ENCODE data around the gene RPTOR.

Gene RPTOR

DNA sequence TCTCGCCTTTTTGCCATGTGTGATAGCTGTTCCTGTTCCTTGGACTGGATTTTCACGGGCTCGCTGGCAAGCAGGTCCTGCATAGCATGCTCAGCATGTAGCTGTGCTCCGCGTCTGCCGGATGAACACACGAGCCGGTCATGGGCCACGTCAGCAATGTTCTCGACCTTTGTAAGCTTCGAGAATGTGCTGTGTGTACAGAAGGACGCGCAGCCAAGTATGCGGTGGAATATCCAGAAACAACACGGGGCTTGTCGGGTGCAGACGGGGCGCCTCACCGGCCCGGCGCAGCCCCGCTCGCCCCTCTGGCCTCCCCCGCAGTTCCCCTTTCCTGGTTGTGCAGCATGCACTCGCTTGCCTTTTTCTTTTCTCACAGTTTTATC lies 42.2 kb downstream of the RPTOR start:
- peak; percentile 81 for DNase-seq (ENCODE audit: low read depth, low spot score)

DNA sequence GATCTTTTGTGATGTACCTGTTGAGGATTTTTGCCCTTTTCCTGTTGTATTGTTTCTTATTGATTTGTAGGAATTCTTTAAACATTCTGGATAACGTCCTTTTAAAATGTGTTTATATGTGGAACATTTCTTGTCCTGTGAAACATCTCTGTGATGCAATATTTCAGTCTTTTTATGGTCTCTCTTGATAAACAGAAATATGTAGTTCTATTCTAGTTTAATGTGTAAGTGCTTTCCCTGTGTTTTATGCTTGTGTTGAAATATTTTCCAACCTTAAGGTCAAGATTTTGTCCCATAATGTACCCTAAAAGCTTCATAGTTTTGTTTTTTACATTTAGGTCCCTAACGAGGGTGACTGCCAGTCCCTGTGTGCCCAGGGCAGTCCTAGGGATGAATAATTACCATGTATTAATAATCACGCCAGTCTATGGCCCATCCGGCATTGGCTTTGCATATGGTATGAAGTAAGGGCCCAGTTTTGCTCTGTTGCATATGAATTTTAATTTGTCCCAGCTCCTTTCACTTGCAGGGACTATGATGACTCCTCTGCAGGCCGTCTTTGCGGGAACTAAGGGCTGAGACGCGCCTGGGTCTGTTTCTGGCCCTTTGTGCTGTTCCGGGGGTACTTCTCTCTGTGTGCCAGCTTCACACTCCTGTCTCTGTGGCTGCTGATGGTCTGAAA lies 44.2 kb downstream of the RPTOR start:
- no peak for DNase-seq (ENCODE audit: low read depth, low spot score)

DNA sequence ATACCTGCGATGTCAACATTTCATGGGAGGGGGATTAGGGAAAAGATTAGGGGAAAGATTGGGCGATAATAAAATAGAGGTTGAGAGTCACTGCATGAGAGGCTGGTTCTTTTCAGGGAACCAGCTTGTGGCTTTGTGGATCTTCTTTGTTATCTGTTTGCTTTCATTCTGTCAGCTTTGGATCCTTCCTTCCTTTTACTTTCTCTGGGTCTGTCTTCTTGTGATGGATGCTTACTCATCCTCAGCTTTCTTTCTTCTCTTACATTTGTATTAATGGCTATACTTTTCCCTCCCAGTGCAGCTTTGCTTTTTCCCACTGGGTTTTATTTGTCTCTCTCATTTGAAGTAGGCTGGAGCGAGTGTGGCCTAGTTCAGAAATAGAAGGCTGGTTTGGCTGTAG lies 47.1 kb downstream of the RPTOR start:
- no peak for DNase-seq (ENCODE audit: low read depth, low spot score)

DNA sequence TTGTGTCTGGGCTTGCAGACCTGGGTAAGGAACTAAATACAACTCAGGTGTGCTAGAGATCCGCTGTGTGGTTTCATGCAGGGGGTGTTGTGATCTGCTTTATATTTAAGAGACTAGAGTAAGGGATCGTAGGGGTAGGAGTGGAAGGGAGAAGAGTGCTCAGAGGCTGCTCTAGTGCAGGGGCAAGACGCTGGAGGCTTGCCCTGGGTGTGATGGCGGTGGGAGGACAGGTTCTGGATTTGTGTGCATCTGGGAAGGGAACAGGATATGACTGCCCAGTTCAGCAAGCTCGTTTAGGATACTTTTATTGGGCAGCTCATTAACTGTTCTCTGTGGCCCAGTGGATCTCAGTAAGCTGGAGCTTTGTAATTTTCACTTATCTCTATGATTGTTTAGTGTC lies 47.6 kb downstream of the RPTOR start:
- no peak for DNase-seq (ENCODE audit: low read depth, low spot score)

DNA sequence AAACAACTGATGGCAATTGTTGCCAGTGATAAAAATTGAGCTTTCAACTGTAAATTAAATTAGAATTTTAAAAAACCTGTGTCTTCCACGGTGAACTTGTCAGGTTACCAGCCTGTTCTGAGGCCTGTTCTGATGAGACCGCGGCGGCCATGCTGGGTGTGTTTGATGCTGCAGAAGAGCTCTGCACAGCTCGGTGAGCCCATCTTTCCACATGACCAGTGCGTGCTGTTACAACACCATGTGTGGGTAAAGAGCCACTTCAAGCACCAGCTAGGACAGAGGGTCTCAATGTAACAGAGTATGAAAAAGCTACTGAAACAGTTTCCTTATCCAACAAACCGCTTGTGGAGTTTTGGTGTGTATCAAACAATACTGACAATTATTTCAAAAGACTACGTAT lies 48.5 kb downstream of the RPTOR start:
- DNase-seq (ENCODE audit: low read depth, low spot score): no peak

DNA sequence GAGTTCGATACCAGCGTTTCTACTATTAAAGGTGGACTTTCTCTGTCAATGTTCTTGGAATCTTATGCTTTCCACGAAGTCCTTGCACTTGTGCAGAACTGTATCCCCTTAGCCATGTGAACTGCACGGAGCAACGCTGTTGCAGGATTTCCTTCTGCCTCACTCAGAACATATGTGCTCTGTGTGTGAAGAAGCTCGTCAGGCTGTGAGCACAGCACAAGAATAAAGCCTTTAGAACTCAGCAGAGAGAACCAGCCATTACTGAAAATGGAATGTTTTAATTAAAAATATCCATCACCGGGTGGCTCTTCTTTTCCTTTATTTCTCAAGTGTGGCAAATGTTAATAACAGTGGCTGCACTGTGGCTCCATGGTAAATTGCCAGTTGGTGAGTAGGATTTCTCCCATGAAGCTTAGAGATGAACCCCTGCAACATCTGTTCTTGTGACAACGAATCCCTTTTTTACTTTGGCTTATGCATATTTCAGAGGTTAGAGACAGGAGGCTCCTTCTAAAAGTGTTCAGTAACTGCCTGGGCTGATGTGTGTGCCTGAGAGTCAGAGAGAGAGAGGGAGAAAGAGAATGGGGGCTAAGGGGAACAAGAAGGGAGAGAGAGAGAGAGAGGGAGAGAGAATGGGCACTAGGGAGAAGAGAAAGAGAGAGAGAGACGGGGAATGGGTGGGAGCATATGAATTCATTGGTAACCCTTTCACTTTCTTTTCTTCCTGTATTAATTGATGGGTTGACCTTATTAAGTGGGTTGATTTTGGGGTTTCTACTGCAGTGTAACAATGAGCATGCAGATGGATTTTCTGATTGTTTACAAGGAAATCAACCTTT lies 50.0 kb downstream of the RPTOR start:
- DNase-seq (ENCODE audit: low read depth, low spot score): no peak

DNA sequence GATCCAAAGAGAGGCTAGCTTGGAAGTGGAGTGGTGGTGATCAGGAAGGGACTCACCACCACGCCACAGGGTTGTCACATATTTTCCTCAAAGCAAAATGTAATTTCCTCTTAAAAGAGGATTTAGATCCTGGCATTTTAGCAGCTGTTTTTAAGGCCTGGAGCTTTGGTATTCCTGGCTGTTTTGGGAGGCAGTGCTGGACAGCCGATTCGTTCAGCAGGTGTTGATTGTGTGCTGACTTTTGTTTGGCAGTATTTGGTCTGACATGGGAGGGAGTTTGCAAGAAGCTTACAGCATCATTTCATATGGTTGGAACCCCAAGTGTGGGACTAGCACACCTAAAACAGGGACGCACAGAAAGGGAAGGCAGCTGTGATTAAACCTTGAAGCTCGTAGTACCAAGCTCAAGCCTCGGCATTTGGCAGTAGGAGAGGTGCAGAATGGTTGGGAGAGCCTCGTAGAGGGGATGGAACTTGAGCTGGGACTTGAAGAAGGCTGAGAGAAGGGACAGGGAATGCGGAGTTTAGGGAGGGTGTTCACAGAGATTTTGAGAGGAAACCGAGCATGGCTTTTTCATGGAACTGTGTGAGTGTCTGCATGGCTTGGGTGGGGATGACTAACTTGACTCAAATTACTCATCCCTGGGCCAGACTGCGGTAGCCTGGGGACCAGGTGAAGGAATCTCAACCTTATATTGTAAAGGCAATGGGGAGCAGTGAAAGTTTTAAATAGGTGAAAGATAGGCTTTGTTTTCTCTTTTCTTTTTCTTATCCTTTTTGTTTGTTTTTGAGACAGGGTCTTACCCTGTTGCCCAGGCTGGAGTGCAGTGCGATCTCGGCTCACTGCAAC lies 52.3 kb downstream of the RPTOR start:
- no peak for DNase-seq (ENCODE audit: low read depth, low spot score)

DNA sequence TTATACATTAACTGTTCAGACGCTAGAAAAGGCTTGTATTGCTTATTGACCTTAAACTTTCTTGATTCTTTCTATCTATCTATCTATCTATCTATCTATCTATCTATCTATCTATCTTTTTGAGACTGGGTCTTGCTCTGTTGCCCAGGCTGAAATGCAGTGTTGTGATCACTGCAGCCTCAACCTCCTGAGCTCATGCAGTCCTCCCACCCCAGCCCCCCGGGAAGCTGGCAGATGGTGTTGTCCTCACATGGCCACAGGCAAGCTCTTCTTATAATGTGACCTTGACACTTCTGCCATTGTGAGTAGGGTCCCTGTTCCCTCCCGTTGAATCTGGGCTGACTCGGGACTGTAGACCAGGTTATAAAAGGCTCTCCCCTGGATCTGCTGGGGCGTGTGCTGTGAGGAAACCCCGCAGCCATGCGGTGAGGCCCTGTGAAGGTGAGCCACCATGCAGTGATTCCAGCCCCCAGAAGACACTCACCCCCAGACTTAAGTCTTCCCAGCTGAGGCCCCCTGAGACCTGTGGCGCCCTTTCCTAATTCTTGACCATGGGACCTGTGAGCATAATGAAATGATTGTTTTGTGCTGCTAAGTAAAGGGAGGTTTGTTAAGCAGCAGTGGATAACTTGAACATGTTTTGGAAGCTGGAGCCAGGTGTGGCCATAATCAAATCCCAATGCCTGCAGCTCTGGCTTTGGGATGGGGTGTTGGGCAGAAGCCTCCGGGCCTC lies 54.3 kb downstream of the RPTOR start:
- DNase-seq (ENCODE audit: low read depth, low spot score): no peak

DNA sequence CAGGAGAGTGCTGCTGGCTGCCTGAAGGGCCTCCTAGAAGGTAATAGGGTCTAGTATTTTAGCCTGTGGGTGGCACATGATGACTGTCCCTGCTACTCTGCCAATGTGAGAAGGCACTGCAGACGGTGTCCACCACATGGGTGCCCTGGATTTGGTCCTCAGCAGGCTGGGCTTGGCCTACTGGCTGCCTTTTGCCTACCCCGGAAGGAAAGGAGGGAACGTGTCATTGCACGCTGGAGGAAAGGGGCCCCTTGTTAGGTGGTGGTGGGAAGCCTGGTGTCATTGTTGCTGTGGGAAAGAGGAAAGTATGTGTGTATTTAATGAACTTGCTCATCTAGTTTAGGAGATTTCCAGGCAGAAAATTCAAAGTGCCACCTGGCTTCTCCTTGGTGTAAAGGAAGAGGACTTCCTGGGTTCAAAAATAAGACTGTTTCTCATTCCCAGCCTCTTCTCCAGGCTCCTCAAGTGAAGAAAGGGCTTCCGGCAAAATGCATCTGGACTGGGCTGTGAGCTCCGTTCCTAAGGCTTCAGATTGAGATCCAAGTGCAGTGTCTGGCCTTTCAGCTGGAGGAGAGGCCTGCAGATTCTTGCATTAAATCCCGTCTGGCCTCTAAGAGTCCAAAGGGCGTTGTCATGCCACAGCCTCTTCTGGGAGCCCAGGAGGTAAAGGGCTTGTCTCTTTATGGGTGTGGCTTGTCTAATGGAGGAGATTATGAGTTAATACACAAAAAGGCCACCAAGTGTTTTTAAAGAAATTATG lies 55.1 kb downstream of the RPTOR start:
- no peak for DNase-seq (ENCODE audit: low read depth, low spot score)

DNA sequence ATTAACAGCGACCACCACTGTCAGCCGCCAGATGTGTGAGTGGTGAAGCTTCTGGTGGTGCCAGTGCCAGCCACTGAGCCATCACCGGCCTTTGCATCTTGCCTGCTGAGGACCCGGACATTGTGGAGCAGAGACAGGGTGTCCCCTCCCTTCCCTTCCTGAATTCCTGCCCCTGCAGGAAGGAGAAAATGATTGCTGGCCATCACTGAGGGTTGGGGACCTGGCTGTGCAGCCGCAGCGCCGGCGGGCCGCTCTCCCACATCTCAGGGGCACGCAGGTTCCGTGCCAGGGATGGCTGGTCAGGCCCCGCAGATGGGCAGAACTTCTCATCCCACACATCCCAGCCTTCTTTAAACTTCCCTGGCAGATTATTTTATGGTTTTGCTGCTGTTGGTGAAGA lies 56.5 kb downstream of the RPTOR start:
- no peak for DNase-seq (ENCODE audit: low read depth, low spot score)

DNA sequence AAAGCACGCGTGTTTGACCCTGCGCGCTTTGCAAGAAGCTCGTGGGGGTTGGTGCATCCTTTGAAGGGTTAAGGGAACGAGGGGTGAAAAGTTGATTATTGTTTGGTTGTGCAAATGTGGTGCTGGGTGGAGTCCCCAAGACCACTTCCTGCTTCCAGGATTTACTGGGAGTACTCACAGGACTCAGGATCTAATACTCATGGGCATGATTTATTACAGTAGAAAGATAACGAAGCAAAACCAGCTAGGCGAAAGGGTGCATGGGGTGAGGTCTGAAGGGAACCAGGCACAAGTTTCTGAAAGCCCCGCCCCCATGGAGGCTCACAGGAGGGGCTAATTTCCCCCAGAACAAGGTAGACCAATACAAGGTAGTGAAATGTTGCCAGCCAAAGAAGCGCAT lies 58.8 kb downstream of the RPTOR start:
- DNase-seq (ENCODE audit: low read depth, low spot score): no peak

DNA sequence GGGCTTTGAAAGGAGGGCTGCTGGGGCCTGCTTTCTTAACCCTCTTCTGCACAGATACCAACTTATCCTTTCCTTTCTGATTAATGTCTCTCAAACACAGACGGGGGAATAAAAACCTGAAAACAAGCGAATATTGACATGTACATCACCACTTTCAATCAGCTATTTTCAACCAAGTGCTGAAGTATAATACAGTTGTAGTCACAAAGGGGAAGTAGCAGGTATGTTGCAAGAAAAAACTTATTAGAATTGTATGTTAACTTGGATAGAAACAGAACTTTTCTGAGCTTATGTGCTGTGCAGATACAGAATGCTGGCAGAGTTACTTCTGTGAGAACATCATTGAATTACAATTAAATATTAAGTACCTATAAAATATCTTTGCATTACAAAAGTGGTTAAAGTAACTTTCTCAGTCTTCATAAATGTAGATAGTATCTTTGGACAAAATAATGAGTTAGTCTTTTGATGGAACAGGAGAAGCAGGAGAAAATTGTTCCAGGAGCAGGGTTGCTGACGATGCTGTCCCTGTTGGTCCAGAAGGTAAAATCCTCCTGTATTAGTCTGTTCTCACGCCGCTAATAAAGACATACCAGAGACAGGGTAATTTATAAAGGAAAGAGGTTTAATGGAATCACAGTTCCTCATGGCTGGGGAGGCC lies 59.5 kb downstream of the RPTOR start:
- DNase-seq (ENCODE audit: low read depth, low spot score): no peak

DNA sequence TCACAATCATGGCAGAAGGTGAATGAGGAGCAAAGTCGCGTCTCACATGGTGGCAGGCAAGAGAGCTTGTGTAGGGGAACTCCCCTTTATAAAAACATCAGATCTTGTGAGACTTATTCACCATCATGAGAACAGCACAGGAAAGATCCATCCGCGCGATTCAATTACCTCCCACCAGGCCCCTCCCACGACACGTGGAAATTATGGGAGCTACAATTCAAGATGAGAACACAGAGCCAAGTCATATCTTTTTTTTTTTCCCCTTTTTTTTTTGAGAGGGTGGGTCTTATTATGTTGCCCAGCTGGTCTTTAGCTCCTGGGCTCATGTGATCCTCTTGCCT lies 60.0 kb downstream of the RPTOR start:
- DNase-seq (ENCODE audit: low read depth, low spot score): no peak

DNA sequence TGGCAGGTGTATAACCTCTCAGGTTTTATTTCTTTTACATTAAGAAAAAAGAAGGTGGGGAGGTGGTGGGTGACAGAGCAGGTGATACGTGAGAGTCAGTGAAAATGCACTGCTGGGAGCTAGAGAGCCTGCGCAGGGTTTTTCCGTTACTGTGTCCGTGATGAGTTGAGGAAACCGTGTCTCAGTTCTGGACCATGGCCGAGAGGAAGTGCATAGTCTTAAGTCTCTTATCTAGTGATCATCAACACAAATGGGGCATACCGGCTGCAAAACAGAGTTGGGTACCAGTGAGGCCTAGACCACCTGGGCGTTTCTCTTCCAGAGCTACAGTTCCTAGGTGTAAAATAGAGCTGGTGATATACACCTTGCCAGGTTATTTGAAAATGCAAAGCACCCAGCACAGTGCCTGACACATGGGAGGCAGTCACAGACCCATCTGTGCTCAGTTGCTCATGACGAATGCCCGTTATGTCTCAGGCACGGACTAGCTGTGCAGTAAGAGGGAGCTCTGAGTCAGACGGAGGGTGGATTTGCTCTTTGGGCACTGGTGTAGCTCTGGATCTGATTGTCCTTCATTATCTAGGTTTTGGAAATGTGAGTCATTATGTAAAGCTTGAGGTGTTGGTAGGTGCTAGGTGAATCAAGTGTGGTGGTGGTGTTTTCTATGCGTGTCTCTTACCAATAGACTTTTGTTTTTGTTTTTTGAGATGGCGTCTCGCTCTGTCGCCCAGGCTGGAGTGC lies 60.9 kb downstream of the RPTOR start:
- no peak for DNase-seq (ENCODE audit: low read depth, low spot score)

DNA sequence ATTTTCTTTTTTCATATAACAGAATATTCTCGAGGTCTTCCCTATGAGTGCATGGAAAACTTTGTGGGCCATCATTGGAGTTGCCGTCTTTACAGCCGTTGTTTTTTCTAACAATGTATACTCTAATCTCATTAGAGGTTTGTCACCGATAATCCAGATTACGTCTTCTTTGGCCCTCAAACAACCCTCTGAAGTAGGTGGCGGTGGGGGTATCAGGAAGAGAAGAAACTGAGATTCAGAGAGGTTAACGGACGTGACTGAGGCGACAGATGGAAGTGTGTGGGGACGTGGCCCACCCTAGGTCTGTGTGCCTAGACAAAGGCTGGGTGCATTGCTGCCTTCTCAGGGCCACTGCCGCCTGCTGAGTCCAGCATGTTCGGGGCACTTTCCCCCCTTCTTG lies 63.7 kb downstream of the RPTOR start:
- no peak for DNase-seq (ENCODE audit: low read depth, low spot score)

DNA sequence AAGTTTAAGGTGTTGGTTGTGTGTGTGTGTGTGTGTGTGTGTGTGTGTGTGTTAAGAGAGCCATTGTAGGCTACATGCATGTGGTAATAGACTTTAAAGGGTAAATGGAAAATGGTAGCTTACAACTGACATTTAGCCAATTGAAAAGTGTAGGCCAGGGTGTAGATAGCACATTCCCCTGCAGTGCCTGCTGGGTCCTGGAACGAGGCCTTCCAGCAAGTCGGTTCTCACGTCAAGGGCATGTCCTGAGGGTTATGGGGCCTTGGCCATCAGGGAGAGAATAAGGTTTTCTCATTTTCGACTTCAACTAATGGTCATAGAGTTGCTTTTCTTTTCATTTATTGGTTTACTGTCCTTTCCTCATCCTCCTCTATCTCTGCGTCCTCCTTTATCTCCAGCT lies 65.1 kb downstream of the RPTOR start:
- no peak for DNase-seq (ENCODE audit: low read depth, low spot score)

DNA sequence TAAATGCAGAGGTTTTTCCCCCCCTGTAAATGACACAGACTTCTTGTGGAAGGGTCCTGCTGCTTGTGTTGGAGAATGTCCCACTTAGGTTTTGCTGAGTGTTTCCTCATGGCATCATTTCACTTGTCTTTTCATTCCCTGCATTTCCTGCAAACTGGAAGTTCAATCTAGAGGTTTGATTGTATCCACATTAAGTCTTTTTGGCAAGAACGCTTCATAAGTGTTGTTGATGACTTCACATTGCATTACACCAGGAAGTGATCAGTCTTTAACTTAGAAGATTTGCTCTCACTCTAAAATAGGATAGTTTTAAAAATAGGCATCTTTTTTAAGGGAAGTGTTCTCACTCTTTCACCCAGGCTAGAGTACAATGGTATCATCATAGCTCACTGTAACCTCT lies 67.2 kb downstream of the RPTOR start:
- no peak for DNase-seq (ENCODE audit: low read depth, low spot score)

DNA sequence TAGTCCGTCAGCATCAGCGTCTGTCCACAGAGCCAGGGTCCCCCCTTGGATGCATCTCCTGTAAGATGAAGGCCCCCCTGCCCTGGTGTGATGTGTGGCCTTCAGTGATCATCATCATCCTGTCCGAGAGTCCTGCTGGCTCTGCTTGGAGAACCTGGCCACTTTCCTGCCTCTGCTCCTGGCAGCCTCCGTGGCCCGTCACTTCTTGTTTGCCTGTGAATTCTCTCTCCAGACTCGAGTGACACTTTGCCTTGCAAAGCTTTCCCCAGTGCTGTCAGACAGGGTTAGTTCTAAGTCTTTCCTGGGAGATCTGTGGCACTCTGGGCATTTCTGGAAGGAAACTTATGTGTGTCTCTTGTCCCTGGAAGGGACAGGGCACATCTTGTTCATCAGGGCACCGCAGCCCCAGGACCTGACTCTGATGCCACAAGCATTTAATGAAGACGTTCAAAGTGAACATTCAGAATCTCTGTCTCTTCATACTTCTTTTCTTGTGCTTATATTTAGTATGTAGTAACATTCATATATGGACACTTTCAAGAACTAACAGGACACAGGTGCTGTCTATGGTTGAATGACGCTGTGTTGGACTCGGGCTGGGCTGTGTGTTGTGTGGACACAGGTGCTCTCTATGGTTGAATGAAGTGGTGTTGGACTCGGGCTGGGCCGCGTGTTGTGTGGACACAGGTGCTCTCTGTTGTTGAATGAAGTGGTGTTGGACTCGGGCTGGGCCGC lies 68.5 kb downstream of the RPTOR start:
- DNase-seq (ENCODE audit: low read depth, low spot score): no peak

DNA sequence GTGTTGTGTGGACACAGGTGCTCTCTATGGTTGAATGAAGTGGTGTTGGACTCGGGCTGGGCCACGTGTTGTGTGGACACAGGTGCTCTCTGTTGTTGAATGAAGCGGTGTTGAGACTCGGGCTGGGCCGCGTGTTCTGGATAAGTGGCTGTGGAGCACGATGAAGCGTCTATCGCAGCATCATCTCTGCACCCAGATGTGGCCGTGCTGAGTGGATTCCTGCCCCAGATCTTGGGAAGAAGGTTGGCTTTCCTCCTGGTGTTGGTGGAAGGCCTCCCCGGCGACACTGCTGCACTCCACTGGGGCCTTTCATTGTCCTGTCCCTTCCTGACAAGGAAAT lies 69.1 kb downstream of the RPTOR start:
- no peak for DNase-seq (ENCODE audit: low read depth, low spot score)
